NCI-H1092 (cell line): ENCODE results near the gene TRPM3.

ENCODE experiments used
- DNase-seq: peaks from one replicate; lab custom pipeline; 2025; lab: John Stamatoyannopoulos, UW

TRPM3 gene

GRCh38 chr9:70609542-70610286 lies 511.7 kb downstream of the TRPM3 start:
- DNase-seq: no peak

GRCh38 chr9:70609011-70609410 lies 512.4 kb downstream of the TRPM3 start:
- DNase-seq: no peak

- DNase-seq: no peak
These were observed 513.5 kb downstream of the TRPM3 start for GRCh38 chr9:70607926-70608325.

GRCh38 chr9:70607329-70607728 lies 514.1 kb downstream of the TRPM3 start:
- no peak for DNase-seq

- no peak for DNase-seq
These were observed 518.4 kb downstream of the TRPM3 start for GRCh38 chr9:70603020-70603411.

- peak; percentile 63 for DNase-seq
These were observed 519.0 kb downstream of the TRPM3 start for GRCh38 chr9:70602321-70603019.

- DNase-seq: peak; percentile 96
These were observed 520.1 kb downstream of the TRPM3 start for GRCh38 chr9:70601000-70601951.

GRCh38 chr9:70600506-70600905 lies 520.9 kb downstream of the TRPM3 start:
- DNase-seq: no peak

- no peak for DNase-seq
These were observed 523.5 kb downstream of the TRPM3 start for GRCh38 chr9:70597886-70598285.

GRCh38 chr9:70595211-70595610 lies 526.2 kb downstream of the TRPM3 start:
- no peak for DNase-seq

GRCh38 chr9:70594386-70594944 lies 527.0 kb downstream of the TRPM3 start:
- DNase-seq: no peak

GRCh38 chr9:70593241-70593640 lies 528.2 kb downstream of the TRPM3 start:
- no peak for DNase-seq

GRCh38 chr9:70590315-70590677 lies 531.1 kb downstream of the TRPM3 start:
- DNase-seq: no peak

- no peak for DNase-seq
These were observed 531.7 kb downstream of the TRPM3 start for GRCh38 chr9:70589571-70590314.

GRCh38 chr9:70588999-70589398 lies 532.4 kb downstream of the TRPM3 start:
- DNase-seq: no peak

GRCh38 chr9:70588381-70588780 lies 533.0 kb downstream of the TRPM3 start:
- no peak for DNase-seq

GRCh38 chr9:70587201-70587600 lies 534.2 kb downstream of the TRPM3 start:
- DNase-seq: no peak

- DNase-seq: no peak
These were observed 534.9 kb downstream of the TRPM3 start for GRCh38 chr9:70586476-70586875.

GRCh38 chr9:70581955-70582350 lies 539.5 kb downstream of the TRPM3 start:
- no peak for DNase-seq

GRCh38 chr9:70581214-70581954 lies 540.0 kb downstream of the TRPM3 start:
- DNase-seq: no peak
